GM23338 (cell line): Measurements from ENCODE around the gene GPR33. TPM values are rescaled to one million over a fixed set of nuclear protein-coding genes. Genes with fewer than 3 reads are reported as not detected.

Experiments used
- ATAC-seq: fragments of 200-7000 bp; cut with Tn5 transposase; 3 replicates; pipeline ENCODE4 v1.9.1; 2020
- DNase-seq: peaks from one replicate; pipeline ENCODE4 v3.0.0-alpha.2; 2015; ENCODE audit warnings: low spot score
- H2AFZ ChIP-seq: fragments of 200-600 bp; sonication (generic); 2 replicates; pipeline ENCODE4 v1.8.0; 2016; ENCODE audit warnings: antibody characterized with exemption, mild to moderate bottlenecking, moderate library complexity
- H3F3A ChIP-seq: fragments of 200-600 bp; sonication (generic); replicated peaks from 2 replicates; pipeline ENCODE4 v1.8.0; 2017; ENCODE audit warnings: antibody characterized with exemption, mixed run types, low read depth
- H3K27ac ChIP-seq: fragments of 200-600 bp; sonication (generic); 2 replicates; pipeline ENCODE4 v1.6.1; 2016; ENCODE audit warnings: low read depth
- H3K27me3 ChIP-seq: fragments of 200-600 bp; sonication (generic); 2 replicates; pipeline ENCODE4 v1.8.0; 2016; ENCODE audit warnings: mild to moderate bottlenecking, mixed run types, moderate library complexity; ENCODE audit not compliant: insufficient read depth
- H3K36me3 ChIP-seq: fragments of 200-600 bp; sonication (generic); 2 replicates; pipeline ENCODE4 v1.8.0; 2016; ENCODE audit warnings: mild to moderate bottlenecking; ENCODE audit not compliant: insufficient read depth
- H3K4me1 ChIP-seq: fragments of 200-600 bp; sonication (generic); 2 replicates; pipeline ENCODE4 v1.8.0; 2016; ENCODE audit warnings: mild to moderate bottlenecking, moderate library complexity; ENCODE audit not compliant: insufficient read depth
- H3K4me2 ChIP-seq: fragments of 200-600 bp; sonication (generic); 2 replicates; pipeline ENCODE4 v1.7.1; 2017; ENCODE audit warnings: mixed run types
- H3K4me3 ChIP-seq: fragments of 200-600 bp; sonication (generic); 2 replicates; pipeline ENCODE4 v1.6.1; 2016; ENCODE audit warnings: mixed run types
- H3K79me2 ChIP-seq: fragments of 200-600 bp; sonication (generic); replicated peaks from 2 replicates; pipeline ENCODE4 v1.8.0; 2017; ENCODE audit warnings: mild to moderate bottlenecking; ENCODE audit not compliant: insufficient read depth
- H3K9me2 ChIP-seq: fragments of 200-600 bp; sonication (generic); 2 replicates; pipeline ENCODE4 v1.8.0; 2017; ENCODE audit not compliant: insufficient read depth
- H4K20me1 ChIP-seq: fragments of 200-600 bp; sonication (generic); replicated peaks from 2 replicates; pipeline ENCODE4 v1.8.0; 2017; ENCODE audit warnings: mild to moderate bottlenecking; ENCODE audit not compliant: insufficient read depth
- H3K27ac Mint-ChIP-seq: 2 replicates; pipeline ENCODE4 v1.8.0; 2020; ENCODE audit warnings: inconsistent platforms, mild to moderate bottlenecking, moderate library complexity, mixed read lengths
- H3K27me3 Mint-ChIP-seq: 3 replicates; pipeline ENCODE4 v1.8.0; 2022; ENCODE audit warnings: low read depth, mild to moderate bottlenecking, moderate library complexity, mixed read lengths, inconsistent platforms; ENCODE audit not compliant: insufficient read depth, poor library complexity
- H3K36me3 Mint-ChIP-seq: 3 replicates; pipeline ENCODE4 v1.8.0; 2021; ENCODE audit warnings: low read depth, mild to moderate bottlenecking, inconsistent platforms, moderate library complexity, mixed read lengths
- H3K4me1 Mint-ChIP-seq: 3 replicates; pipeline ENCODE4 v1.8.0; 2020; ENCODE audit warnings: mild to moderate bottlenecking, inconsistent platforms, mixed read lengths
- H3K4me3 Mint-ChIP-seq: 3 replicates; pipeline ENCODE4 v1.8.0; 2021; ENCODE audit warnings: moderate library complexity, mild to moderate bottlenecking, inconsistent platforms, mixed read lengths
- H3K9me3 Mint-ChIP-seq: 3 replicates; pipeline ENCODE4 v1.8.0; 2020; ENCODE audit warnings: moderate library complexity, mild to moderate bottlenecking, inconsistent platforms, mixed read lengths
- EZH2 ChIP-seq: fragments of 200-600 bp; sonication (generic); IDR thresholded peaks from one replicate; pipeline ENCODE4 v1.8.0; 2017; ENCODE audit warnings: antibody characterized with exemption, mild to moderate bottlenecking, low read depth; ENCODE audit not compliant: unreplicated experiment
- EZH2phosphoT487 ChIP-seq: fragments of 200-600 bp; sonication (generic); IDR thresholded peaks from one replicate; pipeline ENCODE4 v1.8.1; 2018; ENCODE audit warnings: antibody characterized with exemption; ENCODE audit not compliant: unreplicated experiment
- JUNB ChIP-seq: IDR thresholded peaks from one replicate; pipeline ENCODE4 v1.6.1; 2016; ENCODE audit warnings: antibody characterized with exemption; ENCODE audit not compliant: unreplicated experiment
- NANOG ChIP-seq: IDR thresholded peaks from 2 replicates; pipeline ENCODE4 v1.6.1; 2016; ENCODE audit warnings: antibody characterized with exemption, borderline replicate concordance
- POLR2AphosphoS5 ChIP-seq: IDR thresholded peaks from 2 replicates; pipeline ENCODE4 v1.6.1; 2016; ENCODE audit warnings: antibody characterized with exemption, low read depth
- STAT1 ChIP-seq: IDR thresholded peaks from one replicate; pipeline ENCODE4 v1.6.1; 2016; ENCODE audit warnings: antibody characterized with exemption; ENCODE audit not compliant: unreplicated experiment
- ZNF114 ChIP-seq: fragments of 250-450 bp; sonication (Bioruptor Pico); IDR thresholded peaks from 2 replicates; pipeline ENCODE4 v1.5.0; 2020; ENCODE audit warnings: mild to moderate bottlenecking, moderate library complexity
- ZNF331 ChIP-seq: fragments of 250-450 bp; sonication (Bioruptor Pico); IDR thresholded peaks from 2 replicates; pipeline ENCODE4 v1.5.0; 2020; ENCODE audit warnings: low read depth, mild to moderate bottlenecking, moderate library complexity
- polyA plus RNA-seq: library from polyadenylated mRNA; unstranded; fragments of >200 nt; fragmentation: Nextera tagmentation; extraction: Ambion mirVana; gene quantifications from 2 replicates; pipeline ENCODE4 v1.2.1, GENCODE V29; 2016
- total RNA-seq: library from RNA; depleted of rRNA; stranded (reverse); fragments of >200 nt; shearing (Covaris generic); gene quantifications from 2 replicates; pipeline ENCODE4 v1.2.3, GENCODE V29; 2014
- TF ChIP-seq, protein P1 (sequence below): IDR thresholded peaks from 2 replicates; pipeline ENCODE4 v1.6.1; 2016; ENCODE audit warnings: antibody characterized with exemption
- TF ChIP-seq, protein P2 (sequence below), 2 experiments: fragments of 200-600 bp in 1 of 2; sonication (generic) in 1 of 2; conservative IDR thresholded peaks; 2 replicates each; pipeline versions ENCODE4 v1.5.1 to v1.6.1; 2016 to 2017; ENCODE audit warnings: antibody characterized with exemption in 2 of 2, low read depth in 2 of 2, mild to moderate bottlenecking in 2 of 2, moderate library complexity in 1 of 2
- TF ChIP-seq, protein P3 (sequence below): IDR thresholded peaks from one replicate; pipeline ENCODE4 v1.6.1; 2018; ENCODE audit warnings: antibody characterized with exemption; ENCODE audit not compliant: unreplicated experiment
- TF ChIP-seq, protein P4 (sequence below): fragments of 250-450 bp; sonication (Bioruptor Pico); IDR thresholded peaks from 2 replicates; pipeline ENCODE4 v1.5.0; 2020; ENCODE audit warnings: mild to moderate bottlenecking, moderate library complexity

Gene GPR33
- total and polyA plus RNA-seq, 2 experiments from 2014 or later: not detected

DNA sequence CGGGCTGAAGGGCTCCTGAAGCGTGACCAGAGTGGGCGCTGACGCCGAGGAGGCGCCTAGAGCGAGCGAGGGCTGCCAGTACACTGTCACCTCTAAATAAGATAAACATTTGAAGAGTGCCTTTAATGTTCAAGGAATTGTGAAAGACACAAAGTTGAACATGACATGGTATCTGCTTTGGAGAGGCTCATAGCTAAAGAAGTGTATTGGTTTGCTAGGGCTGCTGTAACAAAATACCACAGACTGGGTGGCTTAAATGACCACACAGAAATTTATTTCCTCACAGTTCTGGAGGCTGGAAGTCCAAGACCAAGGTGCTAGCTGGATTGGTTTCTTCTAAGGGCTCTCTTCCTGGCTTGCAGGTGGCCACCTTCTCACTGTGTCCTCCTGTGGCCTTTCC, 39.7 kb upstream of the GPR33 start:
- Histone ChIP-seq H4K20me1 (no peaks in the 10 kb centered on the region), H2AFZ (no peak overlapping the region), H3K27ac (no peak overlapping the region), H3K27me3 (no peaks in the 10 kb centered on the region), H3K4me3 (no peak overlapping the region), H3K36me3 (no peaks in the 10 kb centered on the region), H3K79me2 (no peaks in the 10 kb centered on the region), H3K4me2 (no peak overlapping the region), H3F3A (no peaks in the 10 kb centered on the region), H3K9me2 (no peaks in the 10 kb centered on the region), H3K4me1 (no peaks in the 10 kb centered on the region)
- no peak overlapping the region for H3K4me3 Mint-ChIP-seq
- no peaks in the 10 kb centered on the region for H3K4me1 Mint-ChIP-seq
- H3K27me3 Mint-ChIP-seq: no peaks in the 10 kb centered on the region
- TF ChIP-seq ZNF114 (CRISPR knock-in tag) (no peak), EZH2phosphoT487 (no peak), ZNF331 (CRISPR knock-in tag) (no peak), POLR2AphosphoS5 (no peak), JUNB (no peak), STAT1 (no peak), NANOG (no peak), EZH2 (no peak)
- TF ChIP-seq, protein P1, sequence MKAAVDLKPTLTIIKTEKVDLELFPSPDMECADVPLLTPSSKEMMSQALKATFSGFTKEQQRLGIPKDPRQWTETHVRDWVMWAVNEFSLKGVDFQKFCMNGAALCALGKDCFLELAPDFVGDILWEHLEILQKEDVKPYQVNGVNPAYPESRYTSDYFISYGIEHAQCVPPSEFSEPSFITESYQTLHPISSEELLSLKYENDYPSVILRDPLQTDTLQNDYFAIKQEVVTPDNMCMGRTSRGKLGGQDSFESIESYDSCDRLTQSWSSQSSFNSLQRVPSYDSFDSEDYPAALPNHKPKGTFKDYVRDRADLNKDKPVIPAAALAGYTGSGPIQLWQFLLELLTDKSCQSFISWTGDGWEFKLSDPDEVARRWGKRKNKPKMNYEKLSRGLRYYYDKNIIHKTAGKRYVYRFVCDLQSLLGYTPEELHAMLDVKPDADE: no peak
- TF ChIP-seq, protein P2, sequence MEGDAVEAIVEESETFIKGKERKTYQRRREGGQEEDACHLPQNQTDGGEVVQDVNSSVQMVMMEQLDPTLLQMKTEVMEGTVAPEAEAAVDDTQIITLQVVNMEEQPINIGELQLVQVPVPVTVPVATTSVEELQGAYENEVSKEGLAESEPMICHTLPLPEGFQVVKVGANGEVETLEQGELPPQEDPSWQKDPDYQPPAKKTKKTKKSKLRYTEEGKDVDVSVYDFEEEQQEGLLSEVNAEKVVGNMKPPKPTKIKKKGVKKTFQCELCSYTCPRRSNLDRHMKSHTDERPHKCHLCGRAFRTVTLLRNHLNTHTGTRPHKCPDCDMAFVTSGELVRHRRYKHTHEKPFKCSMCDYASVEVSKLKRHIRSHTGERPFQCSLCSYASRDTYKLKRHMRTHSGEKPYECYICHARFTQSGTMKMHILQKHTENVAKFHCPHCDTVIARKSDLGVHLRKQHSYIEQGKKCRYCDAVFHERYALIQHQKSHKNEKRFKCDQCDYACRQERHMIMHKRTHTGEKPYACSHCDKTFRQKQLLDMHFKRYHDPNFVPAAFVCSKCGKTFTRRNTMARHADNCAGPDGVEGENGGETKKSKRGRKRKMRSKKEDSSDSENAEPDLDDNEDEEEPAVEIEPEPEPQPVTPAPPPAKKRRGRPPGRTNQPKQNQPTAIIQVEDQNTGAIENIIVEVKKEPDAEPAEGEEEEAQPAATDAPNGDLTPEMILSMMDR (conservative IDR thresholded peaks at IDR 0.05; ENCODE audit: low read depth in 2 of 2): no peak
- TF ChIP-seq, protein P3, sequence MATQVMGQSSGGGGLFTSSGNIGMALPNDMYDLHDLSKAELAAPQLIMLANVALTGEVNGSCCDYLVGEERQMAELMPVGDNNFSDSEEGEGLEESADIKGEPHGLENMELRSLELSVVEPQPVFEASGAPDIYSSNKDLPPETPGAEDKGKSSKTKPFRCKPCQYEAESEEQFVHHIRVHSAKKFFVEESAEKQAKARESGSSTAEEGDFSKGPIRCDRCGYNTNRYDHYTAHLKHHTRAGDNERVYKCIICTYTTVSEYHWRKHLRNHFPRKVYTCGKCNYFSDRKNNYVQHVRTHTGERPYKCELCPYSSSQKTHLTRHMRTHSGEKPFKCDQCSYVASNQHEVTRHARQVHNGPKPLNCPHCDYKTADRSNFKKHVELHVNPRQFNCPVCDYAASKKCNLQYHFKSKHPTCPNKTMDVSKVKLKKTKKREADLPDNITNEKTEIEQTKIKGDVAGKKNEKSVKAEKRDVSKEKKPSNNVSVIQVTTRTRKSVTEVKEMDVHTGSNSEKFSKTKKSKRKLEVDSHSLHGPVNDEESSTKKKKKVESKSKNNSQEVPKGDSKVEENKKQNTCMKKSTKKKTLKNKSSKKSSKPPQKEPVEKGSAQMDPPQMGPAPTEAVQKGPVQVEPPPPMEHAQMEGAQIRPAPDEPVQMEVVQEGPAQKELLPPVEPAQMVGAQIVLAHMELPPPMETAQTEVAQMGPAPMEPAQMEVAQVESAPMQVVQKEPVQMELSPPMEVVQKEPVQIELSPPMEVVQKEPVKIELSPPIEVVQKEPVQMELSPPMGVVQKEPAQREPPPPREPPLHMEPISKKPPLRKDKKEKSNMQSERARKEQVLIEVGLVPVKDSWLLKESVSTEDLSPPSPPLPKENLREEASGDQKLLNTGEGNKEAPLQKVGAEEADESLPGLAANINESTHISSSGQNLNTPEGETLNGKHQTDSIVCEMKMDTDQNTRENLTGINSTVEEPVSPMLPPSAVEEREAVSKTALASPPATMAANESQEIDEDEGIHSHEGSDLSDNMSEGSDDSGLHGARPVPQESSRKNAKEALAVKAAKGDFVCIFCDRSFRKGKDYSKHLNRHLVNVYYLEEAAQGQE: no peak
- TF ChIP-seq, protein P4, sequence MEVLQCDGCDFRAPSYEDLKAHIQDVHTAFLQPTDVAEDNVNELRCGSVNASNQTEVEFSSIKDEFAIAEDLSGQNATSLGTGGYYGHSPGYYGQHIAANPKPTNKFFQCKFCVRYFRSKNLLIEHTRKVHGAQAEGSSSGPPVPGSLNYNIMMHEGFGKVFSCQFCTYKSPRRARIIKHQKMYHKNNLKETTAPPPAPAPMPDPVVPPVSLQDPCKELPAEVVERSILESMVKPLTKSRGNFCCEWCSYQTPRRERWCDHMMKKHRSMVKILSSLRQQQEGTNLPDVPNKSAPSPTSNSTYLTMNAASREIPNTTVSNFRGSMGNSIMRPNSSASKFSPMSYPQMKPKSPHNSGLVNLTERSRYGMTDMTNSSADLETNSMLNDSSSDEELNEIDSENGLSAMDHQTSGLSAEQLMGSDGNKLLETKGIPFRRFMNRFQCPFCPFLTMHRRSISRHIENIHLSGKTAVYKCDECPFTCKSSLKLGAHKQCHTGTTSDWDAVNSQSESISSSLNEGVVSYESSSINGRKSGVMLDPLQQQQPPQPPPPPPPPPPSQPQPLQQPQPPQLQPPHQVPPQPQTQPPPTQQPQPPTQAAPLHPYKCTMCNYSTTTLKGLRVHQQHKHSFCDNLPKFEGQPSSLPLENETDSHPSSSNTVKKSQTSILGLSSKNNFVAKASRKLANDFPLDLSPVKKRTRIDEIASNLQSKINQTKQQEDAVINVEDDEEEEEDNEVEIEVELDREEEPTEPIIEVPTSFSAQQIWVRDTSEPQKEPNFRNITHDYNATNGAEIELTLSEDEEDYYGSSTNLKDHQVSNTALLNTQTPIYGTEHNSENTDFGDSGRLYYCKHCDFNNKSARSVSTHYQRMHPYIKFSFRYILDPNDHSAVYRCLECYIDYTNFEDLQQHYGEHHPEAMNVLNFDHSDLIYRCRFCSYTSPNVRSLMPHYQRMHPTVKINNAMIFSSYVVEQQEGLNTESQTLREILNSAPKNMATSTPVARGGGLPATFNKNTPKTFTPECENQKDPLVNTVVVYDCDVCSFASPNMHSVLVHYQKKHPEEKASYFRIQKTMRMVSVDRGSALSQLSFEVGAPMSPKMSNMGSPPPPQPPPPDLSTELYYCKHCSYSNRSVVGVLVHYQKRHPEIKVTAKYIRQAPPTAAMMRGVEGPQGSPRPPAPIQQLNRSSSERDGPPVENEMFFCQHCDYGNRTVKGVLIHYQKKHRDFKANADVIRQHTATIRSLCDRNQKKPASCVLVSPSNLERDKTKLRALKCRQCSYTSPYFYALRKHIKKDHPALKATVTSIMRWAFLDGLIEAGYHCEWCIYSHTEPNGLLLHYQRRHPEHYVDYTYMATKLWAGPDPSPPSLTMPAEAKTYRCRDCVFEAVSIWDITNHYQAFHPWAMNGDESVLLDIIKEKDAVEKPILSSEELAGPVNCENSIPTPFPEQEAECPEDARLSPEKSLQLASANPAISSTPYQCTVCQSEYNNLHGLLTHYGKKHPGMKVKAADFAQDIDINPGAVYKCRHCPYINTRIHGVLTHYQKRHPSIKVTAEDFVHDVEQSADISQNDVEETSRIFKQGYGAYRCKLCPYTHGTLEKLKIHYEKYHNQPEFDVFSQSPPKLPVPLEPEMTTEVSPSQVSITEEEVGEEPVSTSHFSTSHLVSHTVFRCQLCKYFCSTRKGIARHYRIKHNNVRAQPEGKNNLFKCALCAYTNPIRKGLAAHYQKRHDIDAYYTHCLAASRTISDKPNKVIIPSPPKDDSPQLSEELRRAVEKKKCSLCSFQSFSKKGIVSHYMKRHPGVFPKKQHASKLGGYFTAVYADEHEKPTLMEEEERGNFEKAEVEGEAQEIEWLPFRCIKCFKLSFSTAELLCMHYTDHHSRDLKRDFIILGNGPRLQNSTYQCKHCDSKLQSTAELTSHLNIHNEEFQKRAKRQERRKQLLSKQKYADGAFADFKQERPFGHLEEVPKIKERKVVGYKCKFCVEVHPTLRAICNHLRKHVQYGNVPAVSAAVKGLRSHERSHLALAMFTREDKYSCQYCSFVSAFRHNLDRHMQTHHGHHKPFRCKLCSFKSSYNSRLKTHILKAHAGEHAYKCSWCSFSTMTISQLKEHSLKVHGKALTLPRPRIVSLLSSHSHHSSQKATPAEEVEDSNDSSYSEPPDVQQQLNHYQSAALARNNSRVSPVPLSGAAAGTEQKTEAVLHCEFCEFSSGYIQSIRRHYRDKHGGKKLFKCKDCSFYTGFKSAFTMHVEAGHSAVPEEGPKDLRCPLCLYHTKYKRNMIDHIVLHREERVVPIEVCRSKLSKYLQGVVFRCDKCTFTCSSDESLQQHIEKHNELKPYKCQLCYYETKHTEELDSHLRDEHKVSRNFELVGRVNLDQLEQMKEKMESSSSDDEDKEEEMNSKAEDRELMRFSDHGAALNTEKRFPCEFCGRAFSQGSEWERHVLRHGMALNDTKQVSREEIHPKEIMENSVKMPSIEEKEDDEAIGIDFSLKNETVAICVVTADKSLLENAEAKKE (CRISPR knock-in tag): no peak
- DNase-seq (no peak), ATAC-seq (no peak)
- H3K27ac Mint-ChIP-seq: no peak overlapping the region
- H3K9me3 Mint-ChIP-seq: peaks cover 3% of the 10 kb centered on the region; the same call in 1 of the 3 replicates
- no peaks in the 10 kb centered on the region for H3K36me3 Mint-ChIP-seq
